KOPT-K1 (cell line): ENCODE measurements around the gene CCDC134.

Experiments
- H3K27ac ChIP-seq: fragments of 200-600 bp; sonication (generic); 2 replicates; pipeline ENCODE4 v1.5.1; 2016; ENCODE audit warnings: antibody characterized with exemption, mild to moderate bottlenecking, low read depth, low read length; ENCODE audit not compliant: poor library complexity, severe bottlenecking
- H3K36me3 ChIP-seq: fragments of 200-600 bp; sonication (generic); 2 replicates; pipeline ENCODE4 v1.5.1; 2017; ENCODE audit warnings: antibody characterized with exemption, mild to moderate bottlenecking, low read length, moderate library complexity; ENCODE audit not compliant: insufficient read depth
- H3K9me3 ChIP-seq: fragments of 200-600 bp; sonication (generic); 2 replicates; pipeline ENCODE4 v1.5.1; 2017; ENCODE audit warnings: antibody characterized with exemption, low read length, mild to moderate bottlenecking; ENCODE audit not compliant: insufficient read depth, poor library complexity, severe bottlenecking

CCDC134 gene

GRCh38 chr22:41800348-41801146, at the start of gene CCDC134:
Gene CCDC134, plus strand, starts transcription at chr22:41800679. Its CDS starts 8,212 bp downstream, at chr22:41808891.
- Histone ChIP-seq H3K36me3 (no peaks in the 10 kb centered on the region), H3K27ac (peak within 1 kb of the TSS; percentile 94), H3K9me3 (no peaks in the 10 kb centered on the region)

GRCh38 chr22:41752011-41752970, 48.2 kb upstream of the CCDC134 start:
- Histone ChIP-seq H3K27ac (no peak overlapping the region), H3K36me3 (no peaks in the 10 kb centered on the region), H3K9me3 (no peaks in the 10 kb centered on the region)

- Histone ChIP-seq H3K9me3 (no peaks in the 10 kb centered on the region), H3K36me3 (no peaks in the 10 kb centered on the region), H3K27ac (no peak overlapping the region)
These were observed 46.5 kb upstream of the CCDC134 start for GRCh38 chr22:41753984-41754383.

- Histone ChIP-seq H3K36me3 (no peaks in the 10 kb centered on the region), H3K9me3 (no peaks in the 10 kb centered on the region), H3K27ac (no peak overlapping the region)
These were observed 43.0 kb upstream of the CCDC134 start for GRCh38 chr22:41757502-41757901.

GRCh38 chr22:41758231-41758630, 42.2 kb upstream of the CCDC134 start:
- Histone ChIP-seq H3K27ac (no peak overlapping the region), H3K9me3 (no peaks in the 10 kb centered on the region), H3K36me3 (no peaks in the 10 kb centered on the region)

GRCh38 chr22:41762980-41763779, 37.3 kb upstream of the CCDC134 start:
- Histone ChIP-seq H3K36me3 (no peaks in the 10 kb centered on the region), H3K27ac (no peak overlapping the region), H3K9me3 (no peaks in the 10 kb centered on the region)

- H3K9me3 ChIP-seq, result no peaks in the 10 kb centered on the region
These were observed 34.0 kb upstream of the CCDC134 start for GRCh38 chr22:41766476-41766875.

GRCh38 chr22:41768430-41768829, 32.0 kb upstream of the CCDC134 start:
- no peaks in the 10 kb centered on the region for H3K36me3 ChIP-seq
- no peak overlapping the region for H3K27ac ChIP-seq
- no peaks in the 10 kb centered on the region for H3K9me3 ChIP-seq

More at GRCh38 chr22:41766476-41766875, 34.0 kb upstream of the CCDC134 start:
- no peaks in the 10 kb centered on the region for H3K36me3 ChIP-seq
- no peak overlapping the region for H3K27ac ChIP-seq

GRCh38 chr22:41770715-41771468, 29.6 kb upstream of the CCDC134 start:
- no peaks in the 10 kb centered on the region for H3K9me3 ChIP-seq
- no peaks in the 10 kb centered on the region for H3K36me3 ChIP-seq
- no peak overlapping the region for H3K27ac ChIP-seq

GRCh38 chr22:41772198-41772597, 28.3 kb upstream of the CCDC134 start:
- Histone ChIP-seq H3K36me3 (no peaks in the 10 kb centered on the region), H3K9me3 (no peaks in the 10 kb centered on the region), H3K27ac (no peak overlapping the region)

GRCh38 chr22:41772645-41773044, 27.8 kb upstream of the CCDC134 start:
- no peak overlapping the region for H3K27ac ChIP-seq
- H3K9me3 ChIP-seq, result no peaks in the 10 kb centered on the region
- H3K36me3 ChIP-seq, result no peaks in the 10 kb centered on the region

GRCh38 chr22:41775338-41775737, 25.1 kb upstream of the CCDC134 start:
- no peak overlapping the region for H3K27ac ChIP-seq
- no peaks in the 10 kb centered on the region for H3K36me3 ChIP-seq
- no peaks in the 10 kb centered on the region for H3K9me3 ChIP-seq

GRCh38 chr22:41775976-41776375, 24.5 kb upstream of the CCDC134 start:
- no peaks in the 10 kb centered on the region for H3K36me3 ChIP-seq
- H3K9me3 ChIP-seq, result no peaks in the 10 kb centered on the region
- H3K27ac ChIP-seq, result no peak overlapping the region

- Histone ChIP-seq H3K9me3 (no peaks in the 10 kb centered on the region), H3K36me3 (no peaks in the 10 kb centered on the region), H3K27ac (no peak overlapping the region)
These were observed 24.1 kb upstream of the CCDC134 start for GRCh38 chr22:41776381-41776780.
